Uterus (tissue), 2 donors: ENCODE data around the gene MPP3.

Source experiments
- CTCF ChIP-seq, 4 experiments: fragments of 200-600 bp in 2 of 4; fragments of 450-650 bp in 2 of 4; sonication (generic) in 2 of 4; IDR thresholded peaks; one replicate each; pipeline ENCODE4 v1.5.1; 2016 to 2019; ENCODE audit warnings: antibody characterized with exemption in 4 of 4, mild to moderate bottlenecking in 2 of 4, moderate library complexity in 1 of 4
- POLR2A ChIP-seq, 2 donors: fragments of 450-650 bp; IDR thresholded peaks; one replicate each; pipeline ENCODE4 v1.6.1; 2016; ENCODE audit warnings: antibody characterized with exemption in 2 of 2, mild to moderate bottlenecking in 1 of 2, moderate library complexity in 1 of 2

GRCh38 chr17:43788540-43788939 lies 44.4 kb downstream of the MPP3 start:
- no peak for TF ChIP-seq CTCF (IDR thresholded peaks at IDR 0.05)
- no peak for TF ChIP-seq POLR2A (IDR thresholded peaks at IDR 0.05)
